Mammary epithelial cell (primary cell): ENCODE data around the gene ANKRD1.

Source experiments
- EZH2 ChIP-seq: IDR thresholded peaks from 2 replicates; pipeline ENCODE4 v1.6.1; 2012; ENCODE audit warnings: low read length, inconsistent platforms, borderline replicate concordance
- TF ChIP-seq, protein P1 (sequence below), 2 donors: IDR thresholded peaks in 1 of 2; conservative IDR thresholded peaks in 1 of 2; 2 replicates each; pipeline ENCODE4 v1.5.1; 2011 to 2012; ENCODE audit warnings: inconsistent platforms in 2 of 2, low read length in 2 of 2, mild to moderate bottlenecking in 2 of 2, control low read depth in 1 of 2, low read depth in 1 of 2; ENCODE audit not compliant: insufficient read depth in 1 of 2; ENCODE audit errors: extremely low read depth in 1 of 2

DNA sequence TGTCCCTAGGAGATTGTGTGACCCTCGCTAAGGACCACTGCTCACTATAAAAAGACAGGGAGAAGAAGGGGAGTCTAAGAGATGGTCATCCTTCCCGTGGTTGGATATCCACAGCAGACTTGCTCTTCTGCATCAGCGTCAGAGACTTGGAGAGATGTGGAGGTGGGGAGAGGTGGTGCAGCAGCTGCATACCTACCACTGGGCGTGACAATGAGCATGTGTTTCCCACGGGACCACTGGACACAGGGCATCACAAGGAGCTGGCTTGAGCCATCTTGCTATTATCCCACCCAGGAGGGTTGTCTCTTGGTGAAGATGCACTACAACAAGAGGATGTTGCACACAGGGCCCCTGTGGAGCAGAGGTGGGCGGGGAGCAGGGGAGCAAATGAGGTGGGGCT is 18.8 kb upstream of the ANKRD1 start:
- TF ChIP-seq, protein P1, sequence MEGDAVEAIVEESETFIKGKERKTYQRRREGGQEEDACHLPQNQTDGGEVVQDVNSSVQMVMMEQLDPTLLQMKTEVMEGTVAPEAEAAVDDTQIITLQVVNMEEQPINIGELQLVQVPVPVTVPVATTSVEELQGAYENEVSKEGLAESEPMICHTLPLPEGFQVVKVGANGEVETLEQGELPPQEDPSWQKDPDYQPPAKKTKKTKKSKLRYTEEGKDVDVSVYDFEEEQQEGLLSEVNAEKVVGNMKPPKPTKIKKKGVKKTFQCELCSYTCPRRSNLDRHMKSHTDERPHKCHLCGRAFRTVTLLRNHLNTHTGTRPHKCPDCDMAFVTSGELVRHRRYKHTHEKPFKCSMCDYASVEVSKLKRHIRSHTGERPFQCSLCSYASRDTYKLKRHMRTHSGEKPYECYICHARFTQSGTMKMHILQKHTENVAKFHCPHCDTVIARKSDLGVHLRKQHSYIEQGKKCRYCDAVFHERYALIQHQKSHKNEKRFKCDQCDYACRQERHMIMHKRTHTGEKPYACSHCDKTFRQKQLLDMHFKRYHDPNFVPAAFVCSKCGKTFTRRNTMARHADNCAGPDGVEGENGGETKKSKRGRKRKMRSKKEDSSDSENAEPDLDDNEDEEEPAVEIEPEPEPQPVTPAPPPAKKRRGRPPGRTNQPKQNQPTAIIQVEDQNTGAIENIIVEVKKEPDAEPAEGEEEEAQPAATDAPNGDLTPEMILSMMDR (conservative IDR thresholded peaks at IDR 0.05 in 1 of 2, IDR thresholded peaks at IDR 0.05 in 1 of 2; ENCODE audit: extremely low read depth in 1 of 2, insufficient read depth in 1 of 2, low read depth in 1 of 2, low read length in 2 of 2) = no peak
- TF ChIP-seq EZH2 = no peak
